ENCODE measurements around the gene IL25.

DNA sequence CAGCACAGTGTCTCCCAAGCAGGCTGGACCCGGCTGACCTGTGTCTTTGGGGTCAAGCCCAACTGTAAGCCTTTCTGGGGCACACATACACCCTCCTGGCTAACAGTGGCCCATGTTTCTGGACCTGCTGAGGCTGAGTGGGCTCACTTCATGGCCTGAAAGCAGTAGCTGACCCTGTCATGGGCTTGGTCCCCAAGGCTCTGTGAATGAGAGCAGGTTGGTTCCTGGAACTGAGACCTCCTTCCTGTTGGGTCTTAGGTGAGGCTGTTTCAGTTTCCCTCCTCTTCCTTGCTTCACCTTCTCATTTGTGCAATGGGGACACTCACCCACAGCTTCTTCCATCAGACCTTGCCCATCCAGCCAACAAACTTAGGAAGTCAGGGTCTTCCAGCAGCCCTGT is 744 bp upstream of the IL25 start:
- TF ChIP-seq EZH2phosphoT487 (IDR thresholded peaks at IDR 0.05; ENCODE audit: low read depth, severe bottlenecking, unreplicated experiment) = no peak
- no peak for TF ChIP-seq CTCF (IDR thresholded peaks at IDR 0.05; ENCODE audit: poor library complexity)

All from hepatocyte (in vitro differentiated cells).